HCT116 (cell line): ENCODE data around the gene PCDHGA4. TPM values are rescaled to one million over a fixed set of nuclear protein-coding genes. Genes with fewer than 3 reads are reported as not detected.

Experiments used
- ATAC-seq: fragments of 200-7000 bp; cut with Tn5 transposase; 2 replicates; pipeline ENCODE4 v1.9.1; 2020; ENCODE audit warnings: mild to moderate bottlenecking, moderate library complexity
- BruUV-seq: library from RNA; stranded (reverse); fragments of 400-500 nt; replicated peaks from 2 replicates; lab custom pipeline; 2021; lab: Mats Ljungman, UMichigan
- CTCF ChIA-PET: fragments of 300-600 bp; sonication (Branson Sonifier 250); formaldehyde crosslinking; loops from one replicate; lab custom pipeline; 2021; ENCODE audit warnings: antibody characterized with exemption; lab: Charles Lee
- POLR2A ChIA-PET: fragments of 300-600, 350-600 bp; sonication (Branson Sonifier 250); formaldehyde crosslinking; loops from one replicate; lab custom pipeline; 2021; ENCODE audit warnings: antibody characterized with exemption; lab: Charles Lee
- RAD21 ChIA-PET, 2 experiments: fragments of 300-600 bp; sonication (Branson Sonifier 250); formaldehyde crosslinking; loops; one replicate each; lab custom pipeline; 2023; ENCODE audit warnings: low total read pairs in 2 of 2; ENCODE audit not compliant: uncharacterized antibody in 2 of 2, unreplicated experiment in 2 of 2, low non-redundant PET in 1 of 2; lab: Charles Lee
- DNase-seq: peaks from one replicate; pipeline ENCODE4 v3.0.0-alpha.2; 2010; ENCODE audit warnings: low read depth, low spot score
- H2AFZ ChIP-seq: fragments of 200-600 bp; shearing (Covaris generic), sonication (generic); 2 replicates; pipeline ENCODE4 v1.6.1; 2017; ENCODE audit warnings: low read depth, mixed run types, mixed read lengths, antibody characterized with exemption, low read length; ENCODE audit not compliant: poor library complexity, severe bottlenecking
- H3K27ac ChIP-seq: 2 replicates; pipeline ENCODE4 v1.5.1; 2012; ENCODE audit warnings: low read depth, low read length
- H3K27me3 ChIP-seq: fragments of 200-600 bp; sonication (generic); 2 replicates; pipeline ENCODE4 v1.6.1; 2016; ENCODE audit warnings: mixed run types, low read length, mixed read lengths; ENCODE audit not compliant: insufficient read depth
- H3K36me3 ChIP-seq, 2 experiments: fragments of 200-500 bp in 1 of 2; fragments of 200-600 bp in 1 of 2; sonication (Bioruptor generic) in 1 of 2; sonication (generic) in 1 of 2; 2 replicates each; pipeline versions ENCODE4 v1.5.1 to v1.6.1; 2014 to 2016; ENCODE audit warnings: low read length in 2 of 2, inconsistent platforms in 1 of 2, mixed read lengths in 1 of 2, mixed run types in 1 of 2; ENCODE audit not compliant: insufficient read depth in 2 of 2, control insufficient read depth in 1 of 2
- H3K4me1 ChIP-seq, 2 experiments: fragments of 200-600 bp in 1 of 2; sonication (generic) in 1 of 2; 2 replicates each; pipeline versions ENCODE4 v1.5.1 to v1.6.1; 2012 to 2017; ENCODE audit warnings: low read length in 2 of 2, inconsistent platforms in 1 of 2, mild to moderate bottlenecking in 1 of 2, mixed read lengths in 1 of 2, mixed run types in 1 of 2, moderate library complexity in 1 of 2; ENCODE audit not compliant: insufficient read depth in 2 of 2, control insufficient read depth in 1 of 2
- H3K4me2 ChIP-seq: fragments of 200-600 bp; sonication (generic); 2 replicates; pipeline ENCODE4 v1.6.1; 2017; ENCODE audit warnings: mixed run types, low read length, mixed read lengths
- H3K4me3 ChIP-seq, 2 experiments: fragments of 200-600 bp in 1 of 2; sonication (generic) in 1 of 2; replicated peaks in 1 of 2; 2 replicates each; pipeline ENCODE4 v1.5.1; 2011 to 2016; ENCODE audit warnings: low read length in 2 of 2, control low read depth in 1 of 2, low read depth in 1 of 2, mild to moderate bottlenecking in 1 of 2, mixed read lengths in 1 of 2, mixed run types in 1 of 2
- H3K79me2 ChIP-seq: fragments of 200-600 bp; sonication (generic); 2 replicates; pipeline ENCODE4 v1.6.1; 2017; ENCODE audit warnings: mild to moderate bottlenecking, mixed run types, low read length, moderate library complexity, mixed read lengths; ENCODE audit not compliant: insufficient read depth
- H3K9ac ChIP-seq: fragments of 200-600 bp; sonication (generic); 2 replicates; pipeline ENCODE4 v1.6.1; 2016; ENCODE audit warnings: low read length, mixed read lengths
- H3K9me2 ChIP-seq: fragments of 200-600 bp; sonication (generic), shearing (Covaris generic); 2 replicates; pipeline ENCODE4 v1.6.1; 2017; ENCODE audit warnings: mixed run types, mild to moderate bottlenecking, moderate library complexity; ENCODE audit not compliant: insufficient read depth
- H3K9me3 ChIP-seq, 2 experiments: fragments of 200-500 bp in 1 of 2; fragments of 200-600 bp in 1 of 2; sonication (Bioruptor generic) in 1 of 2; sonication (generic) in 1 of 2; 2 replicates each; pipeline ENCODE4 v1.6.1; 2014 to 2017; ENCODE audit warnings: low read length in 2 of 2, mixed read lengths in 2 of 2, inconsistent platforms in 1 of 2, low read depth in 1 of 2, mild to moderate bottlenecking in 1 of 2, mixed run types in 1 of 2, moderate library complexity in 1 of 2; ENCODE audit not compliant: control insufficient read depth in 1 of 2, insufficient read depth in 1 of 2
- H4K20me1 ChIP-seq: fragments of 200-600 bp; sonication (generic), shearing (Covaris generic); 2 replicates; pipeline ENCODE4 v1.6.1; 2017; ENCODE audit warnings: mixed run types, mild to moderate bottlenecking, moderate library complexity; ENCODE audit not compliant: insufficient read depth
- ELF1 ChIP-seq: IDR thresholded peaks from 2 replicates; pipeline ENCODE4 v1.6.1; 2012; ENCODE audit warnings: low read depth, borderline replicate concordance
- EZH2 ChIP-seq: fragments of 200-600 bp; sonication (generic); IDR thresholded peaks from 2 replicates; pipeline ENCODE4 v1.6.1; 2017; ENCODE audit warnings: antibody characterized with exemption, mixed run types
- EZH2phosphoT487 ChIP-seq: fragments of 200-600 bp; IDR thresholded peaks from 2 replicates; pipeline ENCODE4 v1.6.1; 2018; ENCODE audit warnings: antibody characterized with exemption, borderline replicate concordance
- FOSL1 ChIP-seq: IDR thresholded peaks from 2 replicates; pipeline ENCODE4 v1.6.1; 2012; ENCODE audit warnings: low read depth
- JUND ChIP-seq: IDR thresholded peaks from 2 replicates; pipeline ENCODE4 v1.6.1; 2012
- SIN3A ChIP-seq: IDR thresholded peaks from 2 replicates; pipeline ENCODE4 v1.6.1; 2012; ENCODE audit warnings: low read depth
- SRF ChIP-seq: IDR thresholded peaks from 2 replicates; pipeline ENCODE4 v1.6.1; 2012; ENCODE audit warnings: low read depth
- TCF7L2 ChIP-seq: IDR thresholded peaks from 2 replicates; pipeline ENCODE4 v1.7.0; 2011; ENCODE audit warnings: borderline replicate concordance, inconsistent platforms; ENCODE audit not compliant: insufficient read depth, insufficient read length; ENCODE audit errors: extremely low read depth
- ZFX ChIP-seq: fragments of 450-650 bp; IDR thresholded peaks from 2 replicates; pipeline ENCODE4 v1.6.1; 2017
- ZNF274 ChIP-seq: fragments of 200-500 bp; sonication (Bioruptor generic); IDR thresholded peaks from 2 replicates; pipeline ENCODE4 v1.6.1; 2014; ENCODE audit warnings: mild to moderate bottlenecking, low read depth, low read length, inconsistent platforms
- intact Hi-C: fragments of 100-400 bp; cut with micrococcal nuclease; formaldehyde crosslinking; loops from 2 replicates; pipeline ENCODE4 v1.10.0; 2022
- total RNA-seq: library from RNA; stranded (reverse); gene quantifications from one replicate; pipeline ENCODE4 v1.2.1, GENCODE V29; 2021; ENCODE audit not compliant: unreplicated experiment
- TF ChIP-seq, protein P1 (sequence below): IDR thresholded peaks from 2 replicates; pipeline ENCODE4 v1.6.1; 2011; ENCODE audit warnings: mild to moderate bottlenecking, low read length, moderate library complexity; ENCODE audit not compliant: insufficient replicate concordance; ENCODE audit errors: extremely low read depth

PCDHGA4 gene
- total RNA-seq, 1 experiment from 2014 or later = not detected

DNA sequence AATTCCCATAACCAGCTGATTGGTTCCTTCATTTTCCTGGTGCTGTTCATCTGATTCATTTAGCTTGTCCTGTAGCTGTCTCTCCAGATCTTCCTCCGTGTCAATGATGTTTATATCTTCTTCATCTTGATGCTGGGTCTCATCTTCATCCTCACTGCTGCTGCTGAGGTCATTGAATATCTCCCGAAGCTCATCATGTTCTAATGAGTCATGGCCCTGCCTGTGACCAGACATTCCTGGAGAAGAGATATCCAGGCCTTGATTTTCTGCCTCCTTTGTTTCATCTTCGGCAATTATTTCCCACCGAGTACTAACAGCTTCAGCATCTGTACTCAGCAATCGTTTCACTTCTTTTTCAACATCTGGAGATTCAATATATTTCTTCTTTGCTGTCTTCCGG lies 35.6 kb upstream of the PCDHGA4 start:
- no peak for DNase-seq
- H3K4me1 ChIP-seq = peaks cover 4 to 13% of the 10 kb centered on the region in 2 experiments; a peak in 3 of 4 replicates
- intact Hi-C loops = no loop called here
- H3K4me3 ChIP-seq = peak overlapping the region in 1 of 2 experiments; percentile 74; a peak in 3 of 4 replicates
- RAD21 ChIA-PET = no interaction called here
- H3K27ac ChIP-seq = no peak overlapping the region
- POLR2A ChIA-PET = no interaction called here
- peaks cover 2 to 19% of the 10 kb centered on the region in 2 experiments; a peak in 2 of 4 replicates for H3K36me3 ChIP-seq
- no TSS peak for BruUV-seq
- no peak overlapping the region for H2AFZ ChIP-seq
- H3K9me3 ChIP-seq = peaks cover 19 to 26% of the 10 kb centered on the region in 2 experiments
- no peaks in the 10 kb centered on the region for H4K20me1 ChIP-seq
- no peak overlapping the region for H3K9ac ChIP-seq
- CTCF ChIA-PET = interaction anchor here (2.0 to 2.1 kb wide), 2 partner anchors 94 to 245 kb away, joined by 6 to 19 read pairs; partner anchors contain the start of gene PCDHGA10
- no peak for TF ChIP-seq EZH2phosphoT487
- TF ChIP-seq TCF7L2 = no peak
- TF ChIP-seq ELF1 = no peak
- no peak for TF ChIP-seq JUND
- no peak for TF ChIP-seq SRF
- TF ChIP-seq FOSL1 = no peak
- no peak for TF ChIP-seq ZNF274
- TF ChIP-seq, protein P1, sequence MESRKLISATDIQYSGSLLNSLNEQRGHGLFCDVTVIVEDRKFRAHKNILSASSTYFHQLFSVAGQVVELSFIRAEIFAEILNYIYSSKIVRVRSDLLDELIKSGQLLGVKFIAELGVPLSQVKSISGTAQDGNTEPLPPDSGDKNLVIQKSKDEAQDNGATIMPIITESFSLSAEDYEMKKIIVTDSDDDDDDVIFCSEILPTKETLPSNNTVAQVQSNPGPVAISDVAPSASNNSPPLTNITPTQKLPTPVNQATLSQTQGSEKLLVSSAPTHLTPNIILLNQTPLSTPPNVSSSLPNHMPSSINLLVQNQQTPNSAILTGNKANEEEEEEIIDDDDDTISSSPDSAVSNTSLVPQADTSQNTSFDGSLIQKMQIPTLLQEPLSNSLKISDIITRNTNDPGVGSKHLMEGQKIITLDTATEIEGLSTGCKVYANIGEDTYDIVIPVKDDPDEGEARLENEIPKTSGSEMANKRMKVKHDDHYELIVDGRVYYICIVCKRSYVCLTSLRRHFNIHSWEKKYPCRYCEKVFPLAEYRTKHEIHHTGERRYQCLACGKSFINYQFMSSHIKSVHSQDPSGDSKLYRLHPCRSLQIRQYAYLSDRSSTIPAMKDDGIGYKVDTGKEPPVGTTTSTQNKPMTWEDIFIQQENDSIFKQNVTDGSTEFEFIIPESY = no peak
- TF ChIP-seq SIN3A = no peak
- TF ChIP-seq ZFX = no peak
- TF ChIP-seq EZH2 = no peak
- H3K27me3 ChIP-seq = no peaks in the 10 kb centered on the region
- H3K79me2 ChIP-seq = peaks cover 29% of the 10 kb centered on the region
- H3K4me2 ChIP-seq = peak overlapping the region; percentile 79
- no peak for ATAC-seq
- no peaks in the 10 kb centered on the region for H3K9me2 ChIP-seq
